Measurements from ENCODE around the gene LITAF.
"Not testable (repeated sequence)": the region's sequence is repeated elsewhere in the genome, so short reads cannot be mapped to it uniquely, and the experiment has no call there.

The LITAF gene

GRCh38 chr16:11596572-11597226 is 10.0 kb upstream of the LITAF start:
- Mint-ChIP-seq H3K4me3 (no peak overlapping the region), H3K9me3 (ENCODE audit: low read depth) (no peaks in the 10 kb centered on the region), H3K36me3 (no peaks in the 10 kb centered on the region), H3K4me1 (ENCODE audit: low read depth) (peaks cover 18% of the 10 kb centered on the region), H3K27me3 (no peaks in the 10 kb centered on the region), H3K27ac (no peak overlapping the region)

- H3K36me3 Mint-ChIP-seq: no peaks in the 10 kb centered on the region
- no peak overlapping the region for H3K4me3 Mint-ChIP-seq
- no peak overlapping the region for H3K27ac Mint-ChIP-seq
- no peaks in the 10 kb centered on the region for H3K9me3 Mint-ChIP-seq (ENCODE audit: low read depth)
- H3K4me1 Mint-ChIP-seq (ENCODE audit: low read depth): peaks cover 21% of the 10 kb centered on the region
- no peaks in the 10 kb centered on the region for H3K27me3 Mint-ChIP-seq
These were observed 6.9 kb upstream of the LITAF start for GRCh38 chr16:11593581-11593980.

- H3K4me3 Mint-ChIP-seq; H3K36me3 Mint-ChIP-seq; H3K9me3 Mint-ChIP-seq (ENCODE audit: low read depth); H3K27ac Mint-ChIP-seq; H3K27me3 Mint-ChIP-seq: not testable (repeated sequence)
- H3K4me1 Mint-ChIP-seq (ENCODE audit: low read depth): peaks cover 18% of the 10 kb centered on the region
These were observed 6.4 kb upstream of the LITAF start for GRCh38 chr16:11593076-11593475.

GRCh38 chr16:11591630-11592029 is 4.9 kb upstream of the LITAF start:
- not testable (repeated sequence) for H3K36me3 Mint-ChIP-seq; H3K9me3 Mint-ChIP-seq (ENCODE audit: low read depth); H3K4me3 Mint-ChIP-seq; H3K27me3 Mint-ChIP-seq; H3K27ac Mint-ChIP-seq
- H3K4me1 Mint-ChIP-seq (ENCODE audit: low read depth): peaks cover 12% of the 10 kb centered on the region

- Mint-ChIP-seq H3K4me1 (ENCODE audit: low read depth) (peaks cover 22% of the 10 kb centered on the region), H3K4me3 (no peak overlapping the region), H3K9me3 (ENCODE audit: low read depth) (no peaks in the 10 kb centered on the region), H3K27ac (no peak overlapping the region), H3K27me3 (no peaks in the 10 kb centered on the region), H3K36me3 (no peaks in the 10 kb centered on the region)
These were observed 2.5 kb upstream of the LITAF start for GRCh38 chr16:11589198-11589550.

- H3K36me3 Mint-ChIP-seq: no peaks in the 10 kb centered on the region
- H3K27me3 Mint-ChIP-seq: no peaks in the 10 kb centered on the region
- peaks cover 28% of the 10 kb centered on the region for H3K4me1 Mint-ChIP-seq (ENCODE audit: low read depth)
- H3K4me3 Mint-ChIP-seq: peak overlapping the region; percentile 58
- H3K27ac Mint-ChIP-seq: no peak overlapping the region
- H3K9me3 Mint-ChIP-seq (ENCODE audit: low read depth): no peaks in the 10 kb centered on the region
These were observed 1.8 kb upstream of the LITAF start for GRCh38 chr16:11588321-11589197.

- H3K36me3 Mint-ChIP-seq: peaks cover 2% of the 10 kb centered on the region
- no peaks in the 10 kb centered on the region for H3K27me3 Mint-ChIP-seq
- H3K9me3 Mint-ChIP-seq (ENCODE audit: low read depth): no peaks in the 10 kb centered on the region
- peak overlapping the region; percentile 90 for H3K4me3 Mint-ChIP-seq
- H3K27ac Mint-ChIP-seq: peak overlapping the region; percentile 92
- H3K4me1 Mint-ChIP-seq (ENCODE audit: low read depth): peaks cover 35% of the 10 kb centered on the region
These were observed 1.0 kb upstream of the LITAF start for GRCh38 chr16:11587643-11588247.

GRCh38 chr16:11586378-11586855 is 302 bp downstream of the LITAF start:
- Mint-ChIP-seq H3K27ac (peak overlapping the region; percentile 94), H3K4me1 (ENCODE audit: low read depth) (peaks cover 47% of the 10 kb centered on the region), H3K4me3 (peak overlapping the region; percentile 88), H3K36me3 (peaks cover 2% of the 10 kb centered on the region), H3K27me3 (no peaks in the 10 kb centered on the region), H3K9me3 (ENCODE audit: low read depth) (no peaks in the 10 kb centered on the region)

- Mint-ChIP-seq H3K9me3 (ENCODE audit: low read depth) (no peaks in the 10 kb centered on the region), H3K27me3 (no peaks in the 10 kb centered on the region), H3K36me3 (peaks cover 2% of the 10 kb centered on the region), H3K27ac (peak overlapping the region; percentile 94), H3K4me3 (peak overlapping the region; percentile 88), H3K4me1 (ENCODE audit: low read depth) (peaks cover 53% of the 10 kb centered on the region)
These were observed 1.0 kb downstream of the LITAF start for GRCh38 chr16:11585460-11586377.

GRCh38 chr16:11583889-11584565 is 2.7 kb downstream of the LITAF start:
- Mint-ChIP-seq H3K27ac (peak overlapping the region; percentile 94), H3K36me3 (peaks cover 2% of the 10 kb centered on the region), H3K4me1 (ENCODE audit: low read depth) (peaks cover 67% of the 10 kb centered on the region)

GRCh38 chr16:11583166-11583565 is 3.6 kb downstream of the LITAF start:
- Mint-ChIP-seq H3K27me3 (no peaks in the 10 kb centered on the region), H3K9me3 (ENCODE audit: low read depth) (no peaks in the 10 kb centered on the region), H3K36me3 (peaks cover 5% of the 10 kb centered on the region), H3K4me1 (ENCODE audit: low read depth) (peaks cover 72% of the 10 kb centered on the region), H3K4me3 (peak overlapping the region; percentile 80), H3K27ac (peak overlapping the region; percentile 92)

More at GRCh38 chr16:11583889-11584565, 2.7 kb downstream of the LITAF start:
- Mint-ChIP-seq H3K9me3 (ENCODE audit: low read depth) (no peaks in the 10 kb centered on the region), H3K27me3 (no peaks in the 10 kb centered on the region), H3K4me3 (peak overlapping the region; percentile 88)

- no peaks in the 10 kb centered on the region for H3K27me3 Mint-ChIP-seq
- H3K27ac Mint-ChIP-seq: peak overlapping the region; percentile 92
- H3K4me3 Mint-ChIP-seq: peak overlapping the region; percentile 80
- peaks cover 76% of the 10 kb centered on the region for H3K4me1 Mint-ChIP-seq (ENCODE audit: low read depth)
- H3K9me3 Mint-ChIP-seq (ENCODE audit: low read depth): no peaks in the 10 kb centered on the region
- H3K36me3 Mint-ChIP-seq: peaks cover 5% of the 10 kb centered on the region
These were observed 4.4 kb downstream of the LITAF start for GRCh38 chr16:11582157-11582814.

GRCh38 chr16:11581678-11582077 is 5.0 kb downstream of the LITAF start:
- H3K27ac Mint-ChIP-seq: peak overlapping the region; percentile 92
- H3K4me3 Mint-ChIP-seq: peak overlapping the region; percentile 80
- no peaks in the 10 kb centered on the region for H3K9me3 Mint-ChIP-seq (ENCODE audit: low read depth)
- H3K36me3 Mint-ChIP-seq: peaks cover 5% of the 10 kb centered on the region
- peaks cover 80% of the 10 kb centered on the region for H3K4me1 Mint-ChIP-seq (ENCODE audit: low read depth)
- no peaks in the 10 kb centered on the region for H3K27me3 Mint-ChIP-seq

Measured in activated naive CD8-positive, alpha-beta T cell (primary cell).